GM19099 (cell line): ENCODE measurements around the gene VIPR1.

Experiments
- POLR2A ChIP-seq: IDR thresholded peaks from 3 replicates; pipeline ENCODE4 v1.6.1; 2011; ENCODE audit warnings: low read depth; ENCODE audit not compliant: insufficient read length; ENCODE audit errors: extremely low read depth

VIPR1 gene

GRCh38 chr3:42503251-42503924, 945 bp downstream of the VIPR1 start:
- no peak for TF ChIP-seq POLR2A

GRCh38 chr3:42503957-42504333, 1.5 kb downstream of the VIPR1 start:
- TF ChIP-seq POLR2A: no peak

DNA sequence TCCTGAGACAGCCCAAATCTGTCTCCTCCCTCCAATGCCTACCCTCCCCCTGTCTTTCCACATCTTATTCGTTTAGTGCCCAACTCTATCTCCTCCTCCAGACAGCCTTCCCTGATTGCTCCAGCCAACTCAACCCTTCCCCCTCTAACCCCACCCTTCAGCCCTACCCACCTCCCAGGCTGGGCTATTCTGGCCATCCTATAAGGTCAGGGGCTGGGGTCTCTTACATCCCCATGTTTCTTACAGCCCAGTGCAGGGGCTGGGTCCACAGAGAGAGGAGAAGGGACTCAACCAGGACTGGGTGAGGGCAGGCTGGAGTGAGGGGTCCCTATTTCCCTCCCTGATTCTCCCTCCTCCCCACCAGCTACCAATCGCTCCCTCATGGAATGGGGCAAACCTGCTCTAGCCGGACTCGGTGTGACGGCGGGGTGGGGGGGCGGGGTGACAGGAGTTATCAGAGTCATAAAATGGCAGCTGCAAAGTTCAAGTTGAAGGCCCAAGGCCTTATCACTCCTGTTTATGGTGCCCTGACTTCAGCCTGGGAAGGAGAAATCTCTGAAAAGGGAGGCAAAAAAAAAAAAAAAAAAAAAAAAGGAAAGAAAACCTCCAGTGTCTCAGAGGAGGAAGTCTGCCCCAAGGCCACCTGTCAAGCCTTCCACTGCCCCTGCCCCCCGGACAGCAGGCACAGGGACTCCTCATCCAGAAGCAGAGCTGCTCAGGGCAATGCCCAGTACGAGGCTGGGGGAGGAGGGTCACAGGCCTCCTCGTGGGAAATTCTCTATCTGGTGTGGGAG, 2.1 kb downstream of the VIPR1 start:
- TF ChIP-seq POLR2A: no peak

DNA sequence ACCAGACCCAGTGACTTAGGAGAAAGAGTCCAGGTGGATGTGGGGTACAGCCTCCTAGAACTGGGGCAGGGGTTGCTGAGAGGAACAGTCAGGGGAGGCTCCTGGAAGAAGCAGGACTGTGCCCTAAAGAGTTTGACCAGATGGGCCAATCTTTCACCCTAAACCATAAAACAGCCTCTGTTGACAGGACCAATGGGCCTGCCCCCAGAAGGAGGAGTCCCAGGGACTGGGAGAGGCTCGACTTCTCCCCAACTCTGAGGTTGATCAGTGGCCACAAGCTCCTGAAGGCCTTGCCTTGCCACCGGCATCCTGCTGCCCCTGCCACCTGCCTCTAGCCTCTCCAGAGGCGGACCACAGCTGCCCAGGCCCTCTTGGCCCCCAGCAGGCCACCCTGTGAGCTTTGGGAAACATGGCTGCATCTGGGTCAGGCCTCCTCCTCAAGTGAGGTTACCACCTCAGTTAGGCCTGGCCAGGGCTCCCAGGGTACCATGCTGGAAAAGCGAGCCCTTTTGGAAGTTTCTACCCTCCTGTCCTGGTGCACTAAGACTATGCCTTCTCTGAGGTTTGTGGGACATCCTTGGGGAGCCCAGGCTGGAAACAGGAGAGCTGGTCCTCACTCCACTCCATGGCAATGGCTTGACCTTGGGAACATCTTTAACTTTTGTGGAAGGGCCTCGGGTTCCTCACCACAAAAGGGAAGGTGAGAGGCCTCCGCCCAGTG, 2.8 kb downstream of the VIPR1 start:
- TF ChIP-seq POLR2A: no peak

- TF ChIP-seq POLR2A: no peak
Observed at GRCh38 chr3:42505849-42506410, 3.5 kb downstream of the VIPR1 start.

- no peak for TF ChIP-seq POLR2A
Observed at GRCh38 chr3:42507252-42507651, 4.8 kb downstream of the VIPR1 start.

DNA sequence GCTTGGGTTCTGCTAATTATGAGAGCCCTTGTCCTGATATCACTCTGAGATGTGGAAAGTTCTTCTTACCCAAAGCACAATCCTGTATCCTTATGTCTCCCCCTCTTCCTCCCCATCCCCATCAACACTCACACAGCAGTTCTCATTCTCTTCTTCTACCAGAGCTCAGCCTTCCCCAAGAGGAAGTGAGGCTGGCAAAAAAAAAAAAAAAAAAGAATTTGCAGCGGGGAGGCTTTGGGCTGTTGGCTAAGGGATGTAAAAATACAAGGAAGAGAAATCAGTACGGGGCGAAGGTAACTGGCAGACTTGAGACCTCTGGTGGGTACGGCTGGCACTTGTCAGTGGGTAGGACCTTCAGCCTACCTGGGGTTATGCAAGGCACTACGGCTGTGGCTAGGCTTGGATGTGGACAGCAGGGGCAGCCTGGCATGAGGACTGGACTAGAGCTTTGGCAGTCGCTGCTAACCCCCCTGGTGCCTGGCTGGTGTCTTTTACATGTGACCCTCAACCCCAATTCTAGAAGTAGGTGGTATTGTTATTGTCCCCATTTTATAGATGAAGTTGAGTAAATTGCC, 5.4 kb downstream of the VIPR1 start:
- no peak for TF ChIP-seq POLR2A

DNA sequence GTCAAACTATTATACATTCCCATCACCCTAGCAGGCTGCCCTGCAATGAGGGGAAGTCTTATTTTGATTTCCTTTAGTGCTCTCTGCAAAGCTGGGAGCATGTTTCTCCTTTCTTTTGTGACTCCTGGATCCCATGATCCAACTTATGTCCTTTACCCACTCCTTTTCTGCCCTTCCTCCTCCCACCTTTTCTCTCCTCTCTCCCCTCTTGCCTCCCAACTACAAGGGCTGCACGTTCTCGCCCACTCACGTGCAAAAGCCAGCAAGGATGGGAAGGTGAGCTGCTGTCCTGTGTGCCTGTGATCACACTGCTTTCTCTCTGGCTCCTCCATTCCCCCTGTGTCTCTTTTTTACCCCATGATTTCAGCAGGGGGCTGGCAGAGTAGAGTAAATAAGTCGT, 6.1 kb downstream of the VIPR1 start:
- no peak for TF ChIP-seq POLR2A

DNA sequence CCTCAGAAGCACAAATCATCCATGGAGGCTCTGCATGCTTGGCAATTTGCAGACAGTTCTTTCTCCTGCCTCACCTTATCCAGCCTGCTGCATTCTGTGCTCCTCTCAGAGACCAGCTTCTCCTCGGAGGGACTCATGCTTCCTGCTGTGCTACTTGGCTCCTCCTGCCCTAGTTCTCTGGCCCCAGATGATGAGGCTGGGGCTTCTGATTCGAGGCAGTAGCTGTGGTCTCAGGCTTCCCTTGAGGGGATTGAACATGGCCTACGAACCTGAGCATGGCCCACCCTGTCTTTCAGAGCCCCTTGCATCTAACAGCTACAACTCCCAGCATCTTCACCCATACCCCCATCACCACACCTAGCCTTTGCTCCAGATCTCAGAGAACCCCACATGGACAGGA, 6.7 kb downstream of the VIPR1 start:
- no peak for TF ChIP-seq POLR2A

DNA sequence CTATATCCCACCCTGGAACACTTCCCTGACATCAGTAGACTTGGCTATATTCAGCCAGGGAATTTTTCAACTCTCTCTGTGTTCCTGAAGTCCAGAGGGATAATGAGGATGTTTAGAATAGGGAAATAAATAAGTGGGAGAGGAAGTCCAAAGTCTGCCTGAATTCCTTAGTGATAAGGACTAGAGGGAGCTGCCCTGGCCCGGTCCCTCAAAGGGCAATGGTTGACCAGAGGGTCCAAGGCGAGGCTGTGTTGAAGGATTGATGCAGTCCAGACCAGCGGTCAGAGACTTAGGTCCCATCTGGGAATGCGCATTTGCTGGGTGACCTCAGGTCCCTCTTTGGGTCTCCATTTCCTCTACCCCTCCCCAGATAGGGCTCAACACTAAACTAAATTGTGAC, 7.9 kb downstream of the VIPR1 start:
- TF ChIP-seq POLR2A: no peak

- TF ChIP-seq POLR2A: no peak
Observed at GRCh38 chr3:42511201-42511600, 8.8 kb downstream of the VIPR1 start.

DNA sequence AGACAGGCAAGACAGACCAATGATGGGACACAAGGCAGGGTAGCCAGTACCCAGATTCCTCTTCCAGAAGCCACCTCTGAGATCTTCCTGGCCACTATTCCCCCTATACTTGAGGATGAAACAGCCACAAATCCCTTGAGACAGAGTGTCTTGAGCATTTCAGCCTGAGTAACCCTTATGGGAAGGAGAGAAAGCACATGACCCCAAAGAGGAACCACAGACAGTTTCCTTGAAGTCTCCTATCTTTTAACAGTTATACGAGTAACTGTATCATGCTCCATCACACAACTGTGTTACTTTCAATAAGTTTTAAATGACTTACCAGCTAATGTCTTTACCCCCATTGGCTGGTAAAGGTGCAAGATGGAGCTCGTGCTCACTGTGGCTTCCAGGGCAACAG, 9.3 kb downstream of the VIPR1 start:
- TF ChIP-seq POLR2A: no peak

DNA sequence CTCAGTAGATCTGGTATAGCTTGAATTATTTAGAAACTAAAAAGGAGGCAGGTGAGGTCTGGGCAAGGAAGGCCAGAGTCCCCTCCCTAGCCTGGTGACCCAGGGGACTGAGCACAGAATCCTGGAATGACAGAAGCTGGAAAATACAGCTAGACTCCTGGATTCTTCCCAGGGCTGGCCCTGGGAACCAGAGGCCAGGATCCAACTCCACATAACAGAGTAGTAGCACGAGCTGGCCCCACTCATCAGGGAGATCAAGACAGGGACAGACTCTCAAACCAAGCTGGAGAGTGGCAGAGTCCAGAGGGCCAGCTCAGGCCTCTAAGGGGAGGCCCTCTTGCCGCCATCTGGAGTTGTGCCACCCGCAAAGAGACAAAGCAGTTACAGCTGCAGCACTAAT, 10.7 kb downstream of the VIPR1 start:
- TF ChIP-seq POLR2A: no peak

- no peak for TF ChIP-seq POLR2A
Observed at GRCh38 chr3:42513521-42513920, 11.1 kb downstream of the VIPR1 start.

- no peak for TF ChIP-seq POLR2A
Observed at GRCh38 chr3:42514876-42515275, 12.4 kb downstream of the VIPR1 start.
